Esophagus muscularis mucosa (tissue), 4 donors: Measurements from ENCODE around the gene DNAJC6. TPM values are rescaled to one million over a fixed set of nuclear protein-coding genes. Genes with fewer than 3 reads are reported as not detected.

Experiments used
- DNase-seq: peaks from one replicate; pipeline ENCODE4 v3.0.0-alpha.2; 2017; ENCODE audit errors: extremely low spot score
- H3K27ac ChIP-seq, 4 donors: fragments of 200-600 bp; sonication (generic); replicated peaks in 1 of 4; 1 replicate in 3 of 4; 2 replicates in 1 of 4; pipeline ENCODE4 v1.5.1; 2016 to 2019; ENCODE audit warnings: mild to moderate bottlenecking in 1 of 4
- H3K27me3 ChIP-seq, 4 donors: fragments of 200-600 bp; sonication (generic); one replicate each; pipeline versions ENCODE4 v1.5.1 to v1.6.0; 2016 to 2019
- H3K36me3 ChIP-seq, 4 donors: fragments of 200-600 bp; sonication (generic); one replicate each; pipeline ENCODE4 v1.5.1; 2016 to 2019
- H3K4me1 ChIP-seq, 4 donors: fragments of 200-600 bp; sonication (generic); one replicate each; pipeline ENCODE4 v1.5.1; 2016 to 2019
- H3K4me3 ChIP-seq, 4 donors: fragments of 200-600 bp; sonication (generic); 1 replicate in 2 of 4; 2 replicates in 2 of 4; pipeline ENCODE4 v1.5.1; 2016 to 2019; ENCODE audit warnings: mild to moderate bottlenecking in 4 of 4, moderate library complexity in 1 of 4
- H3K9me3 ChIP-seq, 4 donors: fragments of 200-600 bp; sonication (generic); 1 replicate in 3 of 4; 2 replicates in 1 of 4; pipeline ENCODE4 v1.5.1; 2016 to 2019
- EP300 ChIP-seq: sonication (generic); formaldehyde crosslinking; IDR thresholded peaks from one replicate; pipeline ENCODE4 v1.6.1; 2017; ENCODE audit warnings: antibody characterized with exemption
- POLR2A ChIP-seq: fragments of 450-650 bp; IDR thresholded peaks from one replicate; pipeline ENCODE4 v1.6.1; 2017; ENCODE audit warnings: antibody characterized with exemption, moderate library complexity, mild to moderate bottlenecking, low read depth
- POLR2AphosphoS5 ChIP-seq, 2 donors: sonication (generic); formaldehyde crosslinking; IDR thresholded peaks; one replicate each; pipeline ENCODE4 v1.6.1; 2017; ENCODE audit warnings: antibody characterized with exemption in 2 of 2
- whole genome bisulfite sequencing: methylation state at CpG from one replicate; pipeline ENCODE4 v1.1.5; 2018; 5-methylcytosine and 5-hydroxymethylcytosine counted together
- intact Hi-C: fragments of 100-400 bp; cut with DNase I; formaldehyde crosslinking; loops from one replicate; pipeline ENCODE4 v1.15.1; 2023
- total RNA-seq, 4 donors: library from RNA; depleted of rRNA; stranded (reverse); fragments of >200 nt; gene quantifications; one replicate each; pipeline versions ENCODE4 v1.1.0 to v1.2.1, GENCODE V29; 2016
- TF ChIP-seq, protein P1 (sequence below), 3 experiments: fragments of 200-600 bp in 2 of 3; fragments of 450-650 bp in 1 of 3; sonication (generic) in 2 of 3; IDR thresholded peaks; one replicate each; pipeline ENCODE4 v1.5.1; 2017 to 2019; ENCODE audit warnings: antibody characterized with exemption in 3 of 3, mild to moderate bottlenecking in 2 of 3, moderate library complexity in 1 of 3

DNAJC6 gene
- total RNA-seq, 4 donors from 2014 or later: 3.7 to 8.3 (median 4.4) TPM

GRCh38 chr1:65277605-65278347 is 31.6 kb upstream of the DNAJC6 start:
- no peaks in the 10 kb centered on the region for H3K36me3 ChIP-seq
- H3K4me1 ChIP-seq: peaks cover 4 to 10% (median 7%) of the 10 kb centered on the region in 4 donors
- no peak for DNase-seq
- H3K27me3 ChIP-seq: no peaks in the 10 kb centered on the region
- no peaks in the 10 kb centered on the region for H3K9me3 ChIP-seq
- TF ChIP-seq, protein P1, sequence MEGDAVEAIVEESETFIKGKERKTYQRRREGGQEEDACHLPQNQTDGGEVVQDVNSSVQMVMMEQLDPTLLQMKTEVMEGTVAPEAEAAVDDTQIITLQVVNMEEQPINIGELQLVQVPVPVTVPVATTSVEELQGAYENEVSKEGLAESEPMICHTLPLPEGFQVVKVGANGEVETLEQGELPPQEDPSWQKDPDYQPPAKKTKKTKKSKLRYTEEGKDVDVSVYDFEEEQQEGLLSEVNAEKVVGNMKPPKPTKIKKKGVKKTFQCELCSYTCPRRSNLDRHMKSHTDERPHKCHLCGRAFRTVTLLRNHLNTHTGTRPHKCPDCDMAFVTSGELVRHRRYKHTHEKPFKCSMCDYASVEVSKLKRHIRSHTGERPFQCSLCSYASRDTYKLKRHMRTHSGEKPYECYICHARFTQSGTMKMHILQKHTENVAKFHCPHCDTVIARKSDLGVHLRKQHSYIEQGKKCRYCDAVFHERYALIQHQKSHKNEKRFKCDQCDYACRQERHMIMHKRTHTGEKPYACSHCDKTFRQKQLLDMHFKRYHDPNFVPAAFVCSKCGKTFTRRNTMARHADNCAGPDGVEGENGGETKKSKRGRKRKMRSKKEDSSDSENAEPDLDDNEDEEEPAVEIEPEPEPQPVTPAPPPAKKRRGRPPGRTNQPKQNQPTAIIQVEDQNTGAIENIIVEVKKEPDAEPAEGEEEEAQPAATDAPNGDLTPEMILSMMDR (IDR thresholded peaks at IDR 0.05): no peak
- TF ChIP-seq POLR2AphosphoS5 (IDR thresholded peaks at IDR 0.05) (no peak), POLR2A (no peak), EP300 (no peak)
- no peak overlapping the region for H3K4me3 ChIP-seq
- no peak overlapping the region for H3K27ac ChIP-seq
- 63% methylated on average over 10 of the region's 10 CpGs for WGBS
- intact Hi-C loops: no loop called here

- no peak overlapping the region for H3K4me3 ChIP-seq
- no peak for TF ChIP-seq POLR2AphosphoS5 (IDR thresholded peaks at IDR 0.05)
- no peak for TF ChIP-seq EP300
- TF ChIP-seq POLR2A: no peak
- TF ChIP-seq, protein P1 (IDR thresholded peaks at IDR 0.05): no peak
- DNase-seq: no peak
- intact Hi-C loops: no loop called here
- no peak overlapping the region for H3K27ac ChIP-seq
- H3K9me3 ChIP-seq: no peaks in the 10 kb centered on the region
- H3K27me3 ChIP-seq: no peaks in the 10 kb centered on the region
- no peaks in the 10 kb centered on the region for H3K36me3 ChIP-seq
- H3K4me1 ChIP-seq: peaks cover 4 to 10% (median 7%) of the 10 kb centered on the region in 4 donors
- WGBS: 57% methylated on average over 5 of the region's 5 CpGs
These were observed 30.8 kb upstream of the DNAJC6 start for GRCh38 chr1:65278376-65279069.

- Histone ChIP-seq H3K4me1 (peaks cover 4 to 10% (median 7%) of the 10 kb centered on the region in 4 donors), H3K27me3 (no peaks in the 10 kb centered on the region), H3K36me3 (no peaks in the 10 kb centered on the region), H3K27ac (no peak overlapping the region), H3K4me3 (no peak overlapping the region), H3K9me3 (no peaks in the 10 kb centered on the region)
- intact Hi-C loops: no loop called here
- 33% methylated on average over 5 of the region's 5 CpGs for WGBS
- TF ChIP-seq POLR2AphosphoS5 (IDR thresholded peaks at IDR 0.05) (no peak), POLR2A (no peak), EP300 (no peak)
- TF ChIP-seq, protein P1 (IDR thresholded peaks at IDR 0.05): no peak
- DNase-seq: no peak
These were observed 30.1 kb upstream of the DNAJC6 start for GRCh38 chr1:65279070-65279779.

DNA sequence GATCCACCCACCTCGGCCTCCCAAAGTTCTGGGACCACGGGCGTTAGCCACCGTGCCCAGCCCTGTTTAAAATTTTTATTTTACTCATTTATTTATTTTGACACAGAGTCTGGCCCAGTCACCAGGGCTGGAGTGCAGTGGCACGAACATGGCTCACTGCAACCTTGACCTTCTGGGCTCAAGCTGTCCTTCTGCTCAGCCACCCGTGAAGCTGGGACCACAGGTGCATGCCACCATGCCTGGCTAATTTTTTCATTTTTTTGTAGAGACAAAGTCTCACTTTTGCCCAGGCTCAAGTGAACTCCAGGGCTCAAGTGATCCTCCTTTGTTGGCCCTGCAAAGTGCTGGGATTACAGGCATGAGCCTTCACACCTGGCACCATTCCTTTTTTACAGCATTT is 27.5 kb upstream of the DNAJC6 start:
- no peak for TF ChIP-seq POLR2A
- no peak for TF ChIP-seq EP300
- TF ChIP-seq, protein P1 (IDR thresholded peaks at IDR 0.05): no peak
- no peak for TF ChIP-seq POLR2AphosphoS5 (IDR thresholded peaks at IDR 0.05)
- WGBS: 90% methylated on average over 6 of the region's 6 CpGs
- H3K4me1 ChIP-seq: peaks cover 4 to 10% (median 7%) of the 10 kb centered on the region in 4 donors

More for the DNA sequence above, 27.5 kb upstream of the DNAJC6 start:
- Histone ChIP-seq H3K9me3 (no peaks in the 10 kb centered on the region), H3K27me3 (no peaks in the 10 kb centered on the region), H3K27ac (no peak overlapping the region), H3K36me3 (no peaks in the 10 kb centered on the region), H3K4me3 (no peak overlapping the region)
- intact Hi-C loops: no loop called here
- DNase-seq: no peak
